ENCODE results near the gene SPESP1.

GRCh38 chr15:68887120-68887519, 43.2 kb upstream of the SPESP1 start:
- no peak for TF ChIP-seq CTCF (optimal IDR thresholded peaks at IDR 0.05 in 1 of 3, IDR thresholded peaks at IDR 0.05 in 1 of 3, conservative IDR thresholded peaks at IDR 0.05 in 1 of 3; ENCODE audit: extremely low read depth in 1 of 3, insufficient read depth in 2 of 3, low read length in 3 of 3)
- TF ChIP-seq EZH2 (IDR thresholded peaks at IDR 0.05; ENCODE audit: low read length) = no peak

Measured in keratinocyte (primary cell).